C4-2B (cell line): ENCODE measurements around the gene TEKT3.

Experiments used
- CTCF ChIP-seq: fragments of 450-650 bp; conservative IDR thresholded peaks from 2 replicates; pipeline ENCODE4 v1.5.1; 2017; ENCODE audit warnings: mild to moderate bottlenecking
- ZFX ChIP-seq: fragments of 450-650 bp; IDR thresholded peaks from 2 replicates; pipeline ENCODE4 v1.6.1; 2017

GRCh38 chr17:15380446-15380845 is 39.0 kb upstream of the TEKT3 start:
- no peak for TF ChIP-seq CTCF
- TF ChIP-seq ZFX, result no peak
